ENCODE data around the gene STRN3.
A peak's percentile ranks its signal among the peaks of the same experiment; 100 is the strongest.

STRN3 gene

GRCh38 chr14:30869551-30870155 lies 156.5 kb downstream of the STRN3 start:
- DNase-seq, result no peak

- DNase-seq, result no peak
Observed at GRCh38 chr14:30868736-30869135, 157.4 kb downstream of the STRN3 start.

- DNase-seq, result peak; percentile 67
Observed at GRCh38 chr14:30864934-30865333, 161.2 kb downstream of the STRN3 start.

- DNase-seq, result no peak
Observed at GRCh38 chr14:30861200-30861599, 165.0 kb downstream of the STRN3 start.

GRCh38 chr14:30855345-30856037 lies 170.7 kb downstream of the STRN3 start:
- no peak for DNase-seq

- no peak for DNase-seq
Observed at GRCh38 chr14:30854492-30854891, 171.7 kb downstream of the STRN3 start.

- no peak for DNase-seq
Observed at GRCh38 chr14:30853946-30854345, 172.2 kb downstream of the STRN3 start.

GRCh38 chr14:30849983-30850382 lies 176.2 kb downstream of the STRN3 start:
- DNase-seq, result no peak

- no peak for DNase-seq
Observed at GRCh38 chr14:30849354-30849753, 176.8 kb downstream of the STRN3 start.

- no peak for DNase-seq
Observed at GRCh38 chr14:30848449-30849240, 177.5 kb downstream of the STRN3 start.
